Embryonic facial prominence (tissue), 1 donor: Measurements from ENCODE around the gene TNFRSF19.
A peak's percentile ranks its signal among the peaks of the same experiment; 100 is the strongest.
"Not testable (repeated sequence)": the region's sequence is repeated elsewhere in the genome, so short reads cannot be mapped to it uniquely, and the experiment has no call there.

Source experiments
- DNase-seq: peaks from one replicate; pipeline ENCODE4 v3.0.0-alpha.2; 2016; ENCODE audit errors: extremely low spot score

The TNFRSF19 gene

GRCh38 chr13:23654111-23655110 lies 84.2 kb downstream of the TNFRSF19 start:
- DNase-seq: no peak

GRCh38 chr13:23655321-23655720 lies 85.1 kb downstream of the TNFRSF19 start:
- no peak for DNase-seq

GRCh38 chr13:23656637-23657371 lies 86.6 kb downstream of the TNFRSF19 start:
- DNase-seq: no peak

- DNase-seq: no peak
These were observed 88.8 kb downstream of the TNFRSF19 start for GRCh38 chr13:23658929-23659541.

- no peak for DNase-seq
These were observed 90.0 kb downstream of the TNFRSF19 start for GRCh38 chr13:23660249-23660648.

GRCh38 chr13:23666582-23666981 lies 96.4 kb downstream of the TNFRSF19 start:
- no peak for DNase-seq

- DNase-seq: no peak
These were observed 97.5 kb downstream of the TNFRSF19 start for GRCh38 chr13:23667750-23668149.

GRCh38 chr13:23668562-23668961 lies 98.3 kb downstream of the TNFRSF19 start:
- DNase-seq: no peak

- DNase-seq: no peak
These were observed 100.6 kb downstream of the TNFRSF19 start for GRCh38 chr13:23670793-23671192.

- no peak for DNase-seq
These were observed 101.2 kb downstream of the TNFRSF19 start for GRCh38 chr13:23671377-23671776.

GRCh38 chr13:23671897-23672296 lies 101.7 kb downstream of the TNFRSF19 start:
- no peak for DNase-seq

GRCh38 chr13:23672616-23673015 lies 102.4 kb downstream of the TNFRSF19 start:
- no peak for DNase-seq

GRCh38 chr13:23673354-23673753 lies 103.1 kb downstream of the TNFRSF19 start:
- peak; percentile 55 for DNase-seq

- DNase-seq: no peak
These were observed 103.8 kb downstream of the TNFRSF19 start for GRCh38 chr13:23673867-23674605.

- no peak for DNase-seq
These were observed 104.8 kb downstream of the TNFRSF19 start for GRCh38 chr13:23674795-23675640.

GRCh38 chr13:23677679-23678288 lies 107.6 kb downstream of the TNFRSF19 start:
- DNase-seq: not testable (repeated sequence)

GRCh38 chr13:23678795-23679194 lies 108.6 kb downstream of the TNFRSF19 start:
- no peak for DNase-seq

GRCh38 chr13:23679220-23679619 lies 109.0 kb downstream of the TNFRSF19 start:
- no peak for DNase-seq

- no peak for DNase-seq
These were observed 110.8 kb downstream of the TNFRSF19 start for GRCh38 chr13:23680845-23681669.
